GM12801 (cell line): ENCODE measurements around the gene AUNIP.

Experiments used
- TF ChIP-seq, protein P1 (sequence below): IDR thresholded peaks from one replicate; pipeline ENCODE4 v1.5.1; 2011; ENCODE audit warnings: control low read depth; ENCODE audit not compliant: insufficient read length; ENCODE audit errors: extremely low read depth

AUNIP gene

DNA sequence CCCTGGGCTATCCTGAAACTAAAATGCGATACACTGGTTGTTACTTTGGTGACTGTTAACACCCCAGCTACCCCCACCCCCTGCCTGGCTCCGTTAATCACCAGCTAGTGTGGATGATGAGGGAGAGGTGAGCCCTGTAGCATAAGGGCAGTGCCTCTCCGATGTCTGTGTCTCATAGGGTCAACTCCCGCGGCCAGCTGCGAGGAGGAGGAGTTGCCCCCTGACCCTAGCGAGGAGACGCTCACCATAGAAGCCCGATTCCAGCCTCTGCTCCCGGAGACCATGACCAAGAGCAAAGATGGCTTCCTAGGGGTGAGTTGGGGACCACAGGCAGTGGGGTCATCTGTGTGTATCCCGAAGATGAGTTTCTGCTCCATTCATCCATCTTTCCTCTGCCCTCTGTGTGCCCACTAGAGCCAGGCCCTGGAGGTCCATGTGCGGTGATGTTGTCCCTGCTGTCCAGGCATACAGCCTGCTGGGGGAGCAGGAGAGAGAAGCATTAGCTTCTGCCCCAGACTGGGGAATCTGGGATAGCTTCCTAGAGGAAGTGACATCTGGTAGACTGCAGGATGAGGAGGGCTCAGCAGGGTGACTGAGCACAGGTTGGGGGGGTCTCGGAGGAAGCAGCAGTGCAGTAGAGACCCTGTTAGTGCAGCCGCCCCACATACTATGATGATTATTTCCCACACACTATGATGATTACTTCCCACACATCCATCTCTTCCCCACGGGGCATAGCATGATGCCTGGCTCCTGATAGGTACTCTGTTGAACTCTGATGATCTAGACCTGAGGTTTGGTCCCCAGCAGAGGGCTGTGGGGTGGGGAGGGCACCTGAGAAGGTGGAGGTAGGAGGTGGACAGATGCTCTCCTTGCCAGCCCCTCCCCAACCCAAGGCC, 54.0 kb downstream of the AUNIP start:
- TF ChIP-seq, protein P1, sequence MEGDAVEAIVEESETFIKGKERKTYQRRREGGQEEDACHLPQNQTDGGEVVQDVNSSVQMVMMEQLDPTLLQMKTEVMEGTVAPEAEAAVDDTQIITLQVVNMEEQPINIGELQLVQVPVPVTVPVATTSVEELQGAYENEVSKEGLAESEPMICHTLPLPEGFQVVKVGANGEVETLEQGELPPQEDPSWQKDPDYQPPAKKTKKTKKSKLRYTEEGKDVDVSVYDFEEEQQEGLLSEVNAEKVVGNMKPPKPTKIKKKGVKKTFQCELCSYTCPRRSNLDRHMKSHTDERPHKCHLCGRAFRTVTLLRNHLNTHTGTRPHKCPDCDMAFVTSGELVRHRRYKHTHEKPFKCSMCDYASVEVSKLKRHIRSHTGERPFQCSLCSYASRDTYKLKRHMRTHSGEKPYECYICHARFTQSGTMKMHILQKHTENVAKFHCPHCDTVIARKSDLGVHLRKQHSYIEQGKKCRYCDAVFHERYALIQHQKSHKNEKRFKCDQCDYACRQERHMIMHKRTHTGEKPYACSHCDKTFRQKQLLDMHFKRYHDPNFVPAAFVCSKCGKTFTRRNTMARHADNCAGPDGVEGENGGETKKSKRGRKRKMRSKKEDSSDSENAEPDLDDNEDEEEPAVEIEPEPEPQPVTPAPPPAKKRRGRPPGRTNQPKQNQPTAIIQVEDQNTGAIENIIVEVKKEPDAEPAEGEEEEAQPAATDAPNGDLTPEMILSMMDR = no peak

DNA sequence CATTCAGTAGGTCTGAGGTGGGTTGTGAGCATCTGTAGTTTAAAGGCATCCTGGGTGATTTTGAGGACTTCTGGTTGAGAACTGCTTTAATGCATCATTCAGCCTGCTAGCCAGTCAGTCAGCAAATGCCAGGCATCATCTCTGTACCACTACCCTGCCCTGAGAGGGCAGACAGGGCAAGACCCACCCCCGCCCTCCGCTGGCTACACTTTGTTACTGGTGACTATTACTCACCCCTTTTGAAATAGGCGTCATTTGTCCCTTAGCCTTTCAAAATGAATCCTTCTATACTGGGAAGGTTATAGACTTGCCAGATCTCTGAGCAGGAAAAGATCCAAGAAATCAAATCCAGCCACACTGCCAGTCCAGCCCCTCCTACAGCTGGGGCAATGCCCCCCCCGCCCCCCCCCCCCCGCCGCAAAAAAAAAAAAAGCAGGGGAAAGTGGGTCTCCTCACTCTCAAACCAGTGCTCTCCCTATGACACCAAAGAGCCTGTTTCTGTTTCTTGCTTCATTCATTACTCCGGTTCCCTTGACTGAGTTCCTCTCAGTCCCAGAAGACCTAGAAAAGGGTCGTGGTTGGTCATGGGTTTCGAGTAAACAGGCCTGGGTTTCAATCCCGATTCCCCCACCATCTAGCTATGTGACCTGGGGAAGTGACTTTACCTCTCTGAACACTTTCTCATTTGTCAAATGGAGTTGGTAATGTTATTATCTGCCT, 54.9 kb downstream of the AUNIP start:
- TF ChIP-seq, protein P1 = no peak

DNA sequence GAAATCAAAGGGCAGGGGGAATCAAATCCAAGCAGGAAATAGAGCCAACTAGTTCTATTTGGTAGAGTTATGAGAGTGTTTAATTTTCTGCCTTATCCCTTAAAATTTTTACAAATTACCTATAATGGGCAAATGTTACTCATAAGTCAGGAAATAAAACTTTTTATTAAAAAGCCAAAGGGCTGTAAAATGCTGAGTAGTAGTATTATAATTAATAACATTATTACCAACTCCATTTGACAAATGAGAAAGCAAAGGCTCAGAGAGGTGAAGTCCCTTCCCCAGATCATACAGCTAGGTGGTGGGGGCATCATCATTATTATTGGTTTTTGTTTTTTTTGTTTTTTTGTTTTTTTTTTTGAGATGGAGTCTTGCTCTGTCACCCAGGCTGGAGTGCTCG, 55.9 kb downstream of the AUNIP start:
- TF ChIP-seq, protein P1 = no peak

DNA sequence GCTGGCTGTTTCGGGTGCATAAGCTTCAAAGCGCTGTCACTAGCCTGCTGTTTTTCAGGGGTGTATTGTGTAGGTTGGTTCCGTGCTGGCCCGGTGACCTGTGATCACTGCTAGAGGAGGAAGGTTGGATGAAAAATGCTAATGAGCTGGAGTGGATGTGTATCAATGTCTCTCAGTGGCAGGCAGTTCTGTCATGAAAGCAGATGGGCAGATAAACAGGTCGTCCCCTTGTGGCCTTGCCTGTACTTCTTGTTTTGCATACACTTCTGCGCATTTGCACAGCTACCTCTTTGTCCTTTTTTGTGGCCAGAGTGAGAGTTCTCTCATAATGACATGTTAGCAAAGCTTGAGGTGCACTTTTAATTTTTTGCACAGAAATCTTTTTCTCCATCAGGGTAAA, 56.3 kb downstream of the AUNIP start:
- TF ChIP-seq, protein P1 = no peak

DNA sequence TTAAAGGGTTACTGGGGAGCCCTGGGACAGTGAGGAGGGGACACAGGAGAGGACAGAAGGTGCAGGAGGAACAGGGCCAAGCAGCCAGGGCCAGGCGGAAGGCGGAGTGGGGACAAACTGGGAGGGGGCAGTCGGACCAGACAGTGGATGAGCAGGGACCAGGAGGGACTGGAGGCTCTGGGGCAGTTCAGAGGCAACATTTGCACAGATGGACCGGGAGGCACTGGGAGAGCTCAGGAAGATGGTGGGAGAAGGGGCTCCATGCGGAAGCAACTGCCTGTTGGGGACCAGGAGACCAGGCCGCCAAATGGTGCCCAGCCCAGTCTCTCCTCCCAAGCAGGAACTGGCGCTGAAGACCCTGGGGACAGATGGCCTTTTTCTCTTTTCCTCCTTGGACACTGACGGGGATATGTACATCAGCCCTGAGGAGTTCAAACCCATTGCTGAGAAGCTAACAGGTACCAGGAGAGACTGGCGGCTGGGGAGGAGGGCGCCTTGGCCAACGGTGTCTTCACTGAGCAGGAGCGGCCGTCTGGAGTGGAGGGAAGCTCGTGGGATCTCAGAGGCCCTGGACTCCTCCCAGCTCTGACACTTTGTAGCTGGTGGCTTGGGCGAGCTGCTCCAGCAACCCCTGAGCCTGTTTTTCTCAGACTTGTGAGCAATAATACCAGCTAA, 58.4 kb downstream of the AUNIP start:
- TF ChIP-seq, protein P1 = no peak

DNA sequence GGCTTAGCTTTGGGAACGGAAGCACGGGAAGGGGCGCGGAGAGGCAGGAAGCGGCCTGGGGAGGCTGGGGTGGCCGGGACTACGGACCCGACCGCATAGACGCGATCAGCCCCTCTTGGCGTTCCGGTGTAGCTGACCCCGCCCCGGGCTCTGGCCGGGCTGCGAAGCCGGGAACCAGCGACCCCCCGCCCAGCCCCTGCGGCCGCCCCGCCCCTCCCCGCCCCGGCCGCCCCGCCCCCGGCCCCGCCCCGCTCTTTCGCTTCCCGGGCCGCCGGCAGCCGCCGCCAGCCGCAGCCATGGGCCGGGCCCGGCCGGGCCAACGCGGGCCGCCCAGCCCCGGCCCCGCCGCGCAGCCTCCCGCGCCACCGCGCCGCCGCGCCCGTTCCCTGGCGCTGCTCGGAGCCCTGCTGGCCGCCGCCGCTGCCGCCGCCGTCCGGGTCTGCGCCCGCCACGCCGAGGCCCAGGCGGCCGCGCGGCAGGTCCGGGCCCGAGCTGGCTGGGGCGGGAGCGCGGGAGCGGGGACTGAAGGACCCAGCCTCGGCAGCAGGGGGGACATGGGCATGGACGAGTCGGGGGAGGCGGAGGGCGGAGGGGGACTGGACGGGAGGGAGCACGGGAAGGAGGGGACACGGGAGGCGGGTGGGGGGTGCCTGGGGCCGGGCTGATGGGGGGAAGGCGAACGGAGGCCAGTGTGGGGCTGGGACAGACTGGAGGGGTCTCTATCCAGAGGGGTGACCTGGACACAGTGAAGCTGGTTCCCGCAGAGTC, 59.1 kb downstream of the AUNIP start, which contains the start of gene SELENON:
Gene SELENON, plus strand, starts transcription at position 259 of the 768 bp plus-strand sequence. Its CDS starts 38 bp downstream, at position 297.
- TF ChIP-seq, protein P1 = no peak
